ENCODE measurements around the gene LTC4S. TPM values are rescaled to one million over a fixed set of nuclear protein-coding genes. Genes with fewer than 3 reads are reported as not detected.
A peak's percentile ranks its signal among the peaks of the same experiment; 100 is the strongest.

LTC4S gene
- total RNA-seq, 2 donors from 2014 or later, result 9.0 to 11.1 TPM

- Histone ChIP-seq H3K9me3 (no peaks in the 10 kb centered on the region), H3K4me3 (peak overlapping the region; percentile 73 to 92), H3K27ac (peak overlapping the region; percentile 92 to 93), H3K4me1 (peaks cover 0 to 48% of the 10 kb centered on the region in 2 donors), H3K36me3 (peaks cover 12% of the 10 kb centered on the region), H3K27me3 (no peaks in the 10 kb centered on the region)
- TF ChIP-seq, protein P1, sequence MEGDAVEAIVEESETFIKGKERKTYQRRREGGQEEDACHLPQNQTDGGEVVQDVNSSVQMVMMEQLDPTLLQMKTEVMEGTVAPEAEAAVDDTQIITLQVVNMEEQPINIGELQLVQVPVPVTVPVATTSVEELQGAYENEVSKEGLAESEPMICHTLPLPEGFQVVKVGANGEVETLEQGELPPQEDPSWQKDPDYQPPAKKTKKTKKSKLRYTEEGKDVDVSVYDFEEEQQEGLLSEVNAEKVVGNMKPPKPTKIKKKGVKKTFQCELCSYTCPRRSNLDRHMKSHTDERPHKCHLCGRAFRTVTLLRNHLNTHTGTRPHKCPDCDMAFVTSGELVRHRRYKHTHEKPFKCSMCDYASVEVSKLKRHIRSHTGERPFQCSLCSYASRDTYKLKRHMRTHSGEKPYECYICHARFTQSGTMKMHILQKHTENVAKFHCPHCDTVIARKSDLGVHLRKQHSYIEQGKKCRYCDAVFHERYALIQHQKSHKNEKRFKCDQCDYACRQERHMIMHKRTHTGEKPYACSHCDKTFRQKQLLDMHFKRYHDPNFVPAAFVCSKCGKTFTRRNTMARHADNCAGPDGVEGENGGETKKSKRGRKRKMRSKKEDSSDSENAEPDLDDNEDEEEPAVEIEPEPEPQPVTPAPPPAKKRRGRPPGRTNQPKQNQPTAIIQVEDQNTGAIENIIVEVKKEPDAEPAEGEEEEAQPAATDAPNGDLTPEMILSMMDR (IDR thresholded peaks at IDR 0.05), result no peak
- no peak for DNase-seq (ENCODE audit: low spot score)
Observed at GRCh38 chr5:179805070-179805528, 11.3 kb downstream of the LTC4S start.

GRCh38 chr5:179805529-179806249 is 11.9 kb downstream of the LTC4S start:
- Histone ChIP-seq H3K27me3 (no peaks in the 10 kb centered on the region), H3K4me3 (peak overlapping the region; percentile 73 to 92), H3K27ac (peak overlapping the region; percentile 92 to 93), H3K36me3 (peaks cover 7% of the 10 kb centered on the region), H3K9me3 (no peaks in the 10 kb centered on the region), H3K4me1 (peaks cover 0 to 48% of the 10 kb centered on the region in 2 donors)
- TF ChIP-seq, protein P1 (IDR thresholded peaks at IDR 0.05), result no peak
- DNase-seq (ENCODE audit: low spot score), result no peak

GRCh38 chr5:179806250-179807048 is 12.7 kb downstream of the LTC4S start, which contains the start of gene MGAT4B:
MGAT4B (minus strand) TSS chr5:179806866; CDS start chr5:179806583, 283 bp downstream.
- H3K27ac ChIP-seq, result peak within 1 kb of the TSS; percentile 92 to 93
- peak within 1 kb of the TSS; percentile 73 to 92 for H3K4me3 ChIP-seq
- H3K27me3 ChIP-seq, result no peaks in the 10 kb centered on the region
- TF ChIP-seq, protein P1 (IDR thresholded peaks at IDR 0.05), result no peak
- H3K4me1 ChIP-seq, result peaks cover 0 to 48% of the 10 kb centered on the region in 2 donors
- no peaks in the 10 kb centered on the region for H3K36me3 ChIP-seq
- H3K9me3 ChIP-seq, result no peaks in the 10 kb centered on the region
- no peak for DNase-seq (ENCODE audit: low spot score)

DNA sequence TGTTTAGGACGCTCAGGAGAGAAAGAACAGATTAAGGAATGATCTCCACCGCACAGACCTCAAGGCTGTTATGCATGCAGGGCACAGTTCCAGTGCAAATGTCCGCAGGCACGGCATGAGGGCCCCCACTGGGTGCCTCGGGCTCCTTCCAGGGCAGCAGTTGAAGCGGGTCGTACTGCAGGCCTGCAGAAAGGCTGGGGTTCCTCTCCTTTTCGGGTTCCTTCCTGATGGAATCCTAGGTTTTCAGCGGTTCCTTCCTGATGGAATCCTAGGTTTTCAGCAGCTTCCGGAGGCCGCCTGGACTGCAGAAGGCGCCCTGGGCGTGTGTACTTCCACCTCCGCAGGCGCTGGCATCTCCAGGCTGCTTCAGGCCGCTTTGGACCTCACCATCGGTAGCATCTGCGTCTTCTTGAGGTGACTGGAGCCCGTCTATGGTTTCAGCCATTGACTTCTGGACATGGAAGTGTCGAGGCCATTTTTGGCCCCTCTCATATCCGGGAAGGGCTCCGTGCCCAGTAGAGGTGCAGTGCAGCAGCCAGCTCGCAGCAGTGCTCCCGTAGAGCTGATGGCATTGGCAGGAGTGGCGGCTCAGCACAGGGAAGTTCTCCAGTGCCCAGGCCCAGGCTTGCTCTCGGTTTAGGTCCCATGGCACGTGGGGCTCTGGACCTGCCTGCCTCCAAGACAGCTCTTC is 18.5 kb downstream of the LTC4S start:
- DNase-seq (ENCODE audit: low spot score), result no peak
- no peaks in the 10 kb centered on the region for H3K36me3 ChIP-seq
- peaks cover 0 to 18% of the 10 kb centered on the region in 2 donors for H3K4me1 ChIP-seq
- H3K27ac ChIP-seq, result no peak overlapping the region
- TF ChIP-seq, protein P1 (IDR thresholded peaks at IDR 0.05), result no peak
- no peaks in the 10 kb centered on the region for H3K9me3 ChIP-seq
- no peaks in the 10 kb centered on the region for H3K27me3 ChIP-seq
- no peak overlapping the region for H3K4me3 ChIP-seq

DNA sequence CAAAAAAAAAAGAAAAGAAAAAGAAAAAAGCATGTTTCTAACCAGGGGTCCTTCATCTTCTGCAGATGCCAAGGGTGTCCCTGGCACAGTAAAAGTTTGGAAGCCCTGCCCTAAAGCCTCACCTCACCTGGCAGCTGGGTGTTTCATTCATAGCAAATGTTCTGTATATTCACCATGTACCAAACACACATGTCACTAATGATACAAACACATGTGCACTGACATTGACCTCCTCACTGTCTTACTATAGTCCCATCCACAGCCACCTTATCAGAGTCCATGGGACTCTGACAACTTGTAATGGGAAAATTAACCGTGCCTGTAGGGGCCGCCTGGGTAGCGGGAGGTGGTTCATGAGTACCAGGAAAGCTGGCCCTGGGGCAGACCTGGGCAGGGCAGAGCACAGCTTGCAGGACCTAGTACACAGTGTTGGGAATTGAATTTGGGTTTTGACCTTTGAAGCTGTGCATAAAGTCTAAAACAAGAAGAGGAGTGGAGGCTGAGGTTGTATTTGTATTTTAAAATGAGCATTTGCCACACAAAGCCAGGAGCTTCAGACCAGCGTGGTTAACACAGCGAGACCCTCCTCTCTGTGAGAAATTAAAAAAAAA is 19.3 kb downstream of the LTC4S start:
- H3K9me3 ChIP-seq, result no peaks in the 10 kb centered on the region
- TF ChIP-seq, protein P1 (IDR thresholded peaks at IDR 0.05), result no peak
- no peak for DNase-seq (ENCODE audit: low spot score)
- no peak overlapping the region for H3K27ac ChIP-seq
- H3K4me1 ChIP-seq, result peaks cover 0 to 17% of the 10 kb centered on the region in 2 donors
- no peak overlapping the region for H3K4me3 ChIP-seq
- no peaks in the 10 kb centered on the region for H3K36me3 ChIP-seq
- H3K27me3 ChIP-seq, result no peaks in the 10 kb centered on the region
